ENCODE data around the gene HMCN2.

Gene HMCN2

GRCh38 chr9:130414910-130415746, 149.6 kb downstream of the HMCN2 start:
- DNase-seq (ENCODE audit: low read depth), result no peak

- DNase-seq (ENCODE audit: low read depth), result no peak
These were observed 152.0 kb downstream of the HMCN2 start for GRCh38 chr9:130417602-130418001.

- DNase-seq (ENCODE audit: low read depth), result no peak
These were observed 153.2 kb downstream of the HMCN2 start for GRCh38 chr9:130418776-130419175.

- no peak for DNase-seq (ENCODE audit: low read depth)
These were observed 154.0 kb downstream of the HMCN2 start for GRCh38 chr9:130419521-130420035.

GRCh38 chr9:130421154-130421801, 155.7 kb downstream of the HMCN2 start:
- no peak for DNase-seq (ENCODE audit: low read depth)

- DNase-seq (ENCODE audit: low read depth), result peak; percentile 91
These were observed 156.3 kb downstream of the HMCN2 start for GRCh38 chr9:130421802-130422276.

- DNase-seq (ENCODE audit: low read depth), result no peak
These were observed 157.0 kb downstream of the HMCN2 start for GRCh38 chr9:130422546-130422945.

GRCh38 chr9:130423272-130423671, 157.7 kb downstream of the HMCN2 start:
- DNase-seq (ENCODE audit: low read depth), result no peak

GRCh38 chr9:130424595-130425454, 159.3 kb downstream of the HMCN2 start:
- DNase-seq (ENCODE audit: low read depth), result no peak

GRCh38 chr9:130425741-130426466, 160.3 kb downstream of the HMCN2 start:
- DNase-seq (ENCODE audit: low read depth), result no peak

- DNase-seq (ENCODE audit: low read depth), result no peak
These were observed 160.9 kb downstream of the HMCN2 start for GRCh38 chr9:130426467-130426773.

GRCh38 chr9:130426883-130427282, 161.3 kb downstream of the HMCN2 start:
- DNase-seq (ENCODE audit: low read depth), result peak; percentile 87

GRCh38 chr9:130427326-130427725, 161.8 kb downstream of the HMCN2 start:
- no peak for DNase-seq (ENCODE audit: low read depth)

- no peak for DNase-seq (ENCODE audit: low read depth)
These were observed 162.6 kb downstream of the HMCN2 start for GRCh38 chr9:130428086-130428665.

- no peak for DNase-seq (ENCODE audit: low read depth)
These were observed 163.8 kb downstream of the HMCN2 start for GRCh38 chr9:130429381-130429780.

GRCh38 chr9:130429831-130430230, 164.3 kb downstream of the HMCN2 start:
- DNase-seq (ENCODE audit: low read depth), result no peak

GRCh38 chr9:130430232-130430631, 164.7 kb downstream of the HMCN2 start:
- DNase-seq (ENCODE audit: low read depth), result no peak

GRCh38 chr9:130430734-130431535, 165.4 kb downstream of the HMCN2 start:
- no peak for DNase-seq (ENCODE audit: low read depth)

GRCh38 chr9:130431536-130432303, 166.2 kb downstream of the HMCN2 start:
- DNase-seq (ENCODE audit: low read depth), result no peak

GRCh38 chr9:130432362-130432761, 166.8 kb downstream of the HMCN2 start:
- DNase-seq (ENCODE audit: low read depth), result no peak

All from EH (cell line).